Mesendoderm (in vitro differentiated cells): ENCODE results near the gene GABRA5.

Source experiments
- DNase-seq: peaks from one replicate; pipeline ENCODE4 v3.0.0; 2013
- H2AK5ac ChIP-seq: 2 replicates; pipeline ENCODE4 v1.6.1; 2013; ENCODE audit warnings: low read length, inconsistent platforms
- H2BK120ac ChIP-seq: 2 replicates; pipeline ENCODE4 v1.6.1; 2013; ENCODE audit warnings: low read depth, mild to moderate bottlenecking, low read length, moderate library complexity, mixed read lengths
- H2BK15ac ChIP-seq: replicated peaks from 2 replicates; pipeline ENCODE4 v1.6.1; 2013; ENCODE audit warnings: low read depth, mild to moderate bottlenecking, moderate library complexity
- H2BK5ac ChIP-seq: 2 replicates; pipeline ENCODE4 v1.6.1; 2013; ENCODE audit warnings: low read length, inconsistent platforms
- H3K18ac ChIP-seq: 2 replicates; pipeline ENCODE4 v1.6.1; 2013; ENCODE audit warnings: mild to moderate bottlenecking, low read length, mixed read lengths
- H3K23ac ChIP-seq: one replicate; pipeline ENCODE4 v1.6.1; 2013; ENCODE audit warnings: low read length
- H3K27ac ChIP-seq: 2 replicates; pipeline ENCODE4 v1.5.1; 2013; ENCODE audit warnings: low read depth, mild to moderate bottlenecking, inconsistent platforms, low read length, moderate library complexity
- H3K27me3 ChIP-seq: 2 replicates; pipeline ENCODE4 v1.6.1; 2013; ENCODE audit warnings: low read length, control low read depth, mild to moderate bottlenecking, inconsistent platforms; ENCODE audit not compliant: insufficient read depth, poor library complexity
- H3K36me3 ChIP-seq: 2 replicates; pipeline ENCODE4 v1.6.1; 2013; ENCODE audit warnings: low read length, inconsistent platforms; ENCODE audit not compliant: control insufficient read depth, insufficient read depth
- H3K4ac ChIP-seq: one replicate; pipeline ENCODE4 v1.6.1; 2013; ENCODE audit warnings: low read depth, mild to moderate bottlenecking, low read length, moderate library complexity
- H3K4me1 ChIP-seq: 2 replicates; pipeline ENCODE4 v1.6.1; 2013; ENCODE audit warnings: low read depth, low read length, inconsistent platforms; ENCODE audit not compliant: control insufficient read depth
- H3K4me2 ChIP-seq: 2 replicates; pipeline ENCODE4 v1.6.1; 2013; ENCODE audit warnings: low read length
- H3K4me3 ChIP-seq: 2 replicates; pipeline ENCODE4 v1.5.1; 2013; ENCODE audit warnings: mild to moderate bottlenecking, low read length
- H3K56ac ChIP-seq: one replicate; pipeline ENCODE4 v1.6.1; 2013; ENCODE audit warnings: low read length
- H3K79me1 ChIP-seq: 2 replicates; pipeline ENCODE4 v1.6.1; 2013; ENCODE audit warnings: low read length, inconsistent platforms
- H3K79me2 ChIP-seq: 2 replicates; pipeline ENCODE4 v1.6.1; 2013; ENCODE audit warnings: mild to moderate bottlenecking, low read length; ENCODE audit not compliant: control insufficient read depth, insufficient read depth
- H3K9ac ChIP-seq: 2 replicates; pipeline ENCODE4 v1.6.1; 2013; ENCODE audit warnings: low read length, inconsistent platforms
- H4K5ac ChIP-seq: one replicate; pipeline ENCODE4 v1.6.1; 2013; ENCODE audit warnings: low read length
- H4K8ac ChIP-seq: one replicate; pipeline ENCODE4 v1.6.1; 2013; ENCODE audit warnings: low read depth, mild to moderate bottlenecking, control low read depth, low read length, moderate library complexity
- WGBS: extraction: QIAGEN DNeasy Blood & Tissue Kit; methylation state at CpG from one replicate; pipeline ENCODE4 v1.1.7; 2013; ENCODE audit warnings: low lambda C conversion rate, missing lambda C conversion rate; ENCODE audit not compliant: insufficient coverage; ENCODE audit errors: extremely low coverage; 5-methylcytosine and 5-hydroxymethylcytosine counted together

GABRA5 gene

GRCh38 chr15:26887926-26888666 is 21.2 kb downstream of the GABRA5 start:
- Histone ChIP-seq H3K56ac (no peak overlapping the region), H3K9ac (no peak overlapping the region), H3K4ac (no peak overlapping the region), H3K4me2 (no peak overlapping the region), H3K4me3 (no peak overlapping the region), H3K36me3 (no peaks in the 10 kb centered on the region), H4K5ac (no peak overlapping the region), H3K79me2 (no peaks in the 10 kb centered on the region), H2BK15ac (no peak overlapping the region), H3K23ac (no peak overlapping the region), H3K18ac (no peak overlapping the region), H3K27me3 (no peaks in the 10 kb centered on the region), H2BK5ac (no peak overlapping the region), H2BK120ac (no peak overlapping the region), H3K27ac (no peak overlapping the region), H3K79me1 (no peaks in the 10 kb centered on the region), H4K8ac (no peak overlapping the region), H3K4me1 (no peaks in the 10 kb centered on the region), H2AK5ac (no peak overlapping the region)
- no CpG with 5 or more reads among the region's 7 CpGs for WGBS
- DNase-seq = no peak

DNA sequence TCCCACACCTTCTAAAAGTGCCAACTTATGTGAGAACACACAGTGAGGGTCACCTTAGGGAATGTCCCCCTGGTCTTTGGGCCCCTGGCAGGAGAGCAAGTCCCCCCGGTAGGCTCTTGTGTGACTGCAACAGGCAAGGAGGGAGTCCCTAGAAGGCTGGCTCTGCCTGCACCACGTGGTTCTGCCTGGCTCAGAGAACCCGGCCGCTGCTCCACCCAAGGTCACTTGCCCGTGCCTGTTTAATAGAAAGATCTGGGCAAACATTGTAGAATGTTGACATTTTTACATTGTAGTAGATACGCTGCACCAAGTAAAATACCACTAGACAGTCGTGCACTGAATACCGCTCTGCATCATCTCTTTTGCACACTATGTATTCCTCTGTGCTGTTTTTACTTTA is 21.9 kb downstream of the GABRA5 start:
- H3K4ac ChIP-seq = no peak overlapping the region
- no peak overlapping the region for H3K4me2 ChIP-seq
- no peak overlapping the region for H2BK120ac ChIP-seq
- no peak overlapping the region for H3K9ac ChIP-seq
- WGBS = no CpG with 5 or more reads among the region's 8 CpGs
- no peak overlapping the region for H3K18ac ChIP-seq
- no peak overlapping the region for H3K56ac ChIP-seq
- H3K4me1 ChIP-seq = no peaks in the 10 kb centered on the region
- no peaks in the 10 kb centered on the region for H3K79me2 ChIP-seq
- no peak overlapping the region for H3K23ac ChIP-seq
- H2BK5ac ChIP-seq = no peak overlapping the region
- DNase-seq = no peak
- no peak overlapping the region for H2BK15ac ChIP-seq
- no peak overlapping the region for H4K8ac ChIP-seq
- H3K27me3 ChIP-seq = no peaks in the 10 kb centered on the region
- H2AK5ac ChIP-seq = no peak overlapping the region
- no peak overlapping the region for H3K27ac ChIP-seq
- H3K4me3 ChIP-seq = no peak overlapping the region
- no peaks in the 10 kb centered on the region for H3K36me3 ChIP-seq
- H4K5ac ChIP-seq = no peak overlapping the region
- H3K79me1 ChIP-seq = no peaks in the 10 kb centered on the region

GRCh38 chr15:26889298-26889898 is 22.5 kb downstream of the GABRA5 start:
- Histone ChIP-seq H3K79me2 (no peaks in the 10 kb centered on the region), H3K79me1 (no peaks in the 10 kb centered on the region), H2AK5ac (no peak overlapping the region), H2BK5ac (no peak overlapping the region), H3K36me3 (no peaks in the 10 kb centered on the region), H3K9ac (no peak overlapping the region), H4K8ac (no peak overlapping the region), H3K18ac (no peak overlapping the region), H3K27ac (no peak overlapping the region), H3K27me3 (no peaks in the 10 kb centered on the region), H3K4ac (no peak overlapping the region), H3K4me3 (no peak overlapping the region), H2BK120ac (no peak overlapping the region), H3K56ac (no peak overlapping the region), H4K5ac (no peak overlapping the region), H3K4me1 (no peaks in the 10 kb centered on the region), H3K23ac (no peak overlapping the region), H3K4me2 (no peak overlapping the region), H2BK15ac (no peak overlapping the region)
- DNase-seq = peak; percentile 63
- no CpG with 5 or more reads among the region's 5 CpGs for WGBS

DNA sequence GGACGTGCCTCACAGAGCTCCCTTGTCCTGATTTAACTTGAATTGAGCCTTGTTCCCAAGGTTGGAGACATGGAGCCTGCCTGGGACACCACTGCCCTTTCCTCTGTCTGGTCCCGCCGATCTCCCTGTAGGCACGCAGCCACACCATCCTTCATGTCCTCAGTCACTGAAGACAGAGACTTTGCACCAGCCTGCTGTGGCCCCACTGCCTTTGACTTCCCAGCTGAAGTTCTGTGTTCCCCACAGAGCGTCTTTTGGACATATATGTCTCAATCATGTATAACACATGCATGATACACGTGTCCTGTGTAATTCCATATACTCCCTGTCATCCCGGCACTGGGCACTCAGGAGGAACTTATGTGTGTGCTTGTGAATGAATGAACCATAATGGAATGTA is 23.6 kb downstream of the GABRA5 start:
- no peak overlapping the region for H3K4ac ChIP-seq
- no peaks in the 10 kb centered on the region for H3K27me3 ChIP-seq
- no peak overlapping the region for H2BK5ac ChIP-seq
- H3K23ac ChIP-seq = no peak overlapping the region
- no peak overlapping the region for H3K18ac ChIP-seq
- H3K9ac ChIP-seq = no peak overlapping the region
- H3K56ac ChIP-seq = no peak overlapping the region
- no peak overlapping the region for H3K4me3 ChIP-seq
- no CpG with 5 or more reads among the region's 7 CpGs for WGBS
- no peak overlapping the region for H3K4me2 ChIP-seq
- H2AK5ac ChIP-seq = no peak overlapping the region
- no peak overlapping the region for H4K5ac ChIP-seq
- H2BK120ac ChIP-seq = no peak overlapping the region
- no peak overlapping the region for H4K8ac ChIP-seq
- H2BK15ac ChIP-seq = no peak overlapping the region
- H3K79me2 ChIP-seq = no peaks in the 10 kb centered on the region
- no peaks in the 10 kb centered on the region for H3K36me3 ChIP-seq
- no peak overlapping the region for H3K27ac ChIP-seq
- H3K79me1 ChIP-seq = no peaks in the 10 kb centered on the region
- no peak for DNase-seq
- no peaks in the 10 kb centered on the region for H3K4me1 ChIP-seq

DNA sequence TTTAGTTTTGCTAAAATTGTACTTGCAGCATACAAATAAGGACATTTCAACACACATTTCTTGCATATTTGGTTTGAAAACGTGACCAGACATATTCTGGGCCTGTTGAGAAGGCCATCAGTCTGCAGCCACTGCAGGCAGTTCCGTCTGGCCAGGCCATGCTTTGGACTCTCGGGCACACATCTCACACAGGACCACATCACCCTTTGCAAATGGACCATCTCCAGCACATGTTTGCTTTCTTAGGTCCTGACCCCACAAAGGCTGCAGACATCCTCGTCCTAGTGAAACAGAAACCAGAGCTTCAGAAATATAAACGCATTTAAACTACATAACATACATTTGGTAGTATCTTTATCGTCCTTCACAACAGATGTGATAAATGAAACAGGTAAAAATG is 24.1 kb downstream of the GABRA5 start:
- H3K56ac ChIP-seq = no peak overlapping the region
- H3K4me2 ChIP-seq = no peak overlapping the region
- no peak overlapping the region for H2BK15ac ChIP-seq
- H3K79me1 ChIP-seq = no peaks in the 10 kb centered on the region
- no peaks in the 10 kb centered on the region for H3K79me2 ChIP-seq
- H3K4me3 ChIP-seq = no peak overlapping the region
- H3K9ac ChIP-seq = no peak overlapping the region
- DNase-seq = no peak
- no peak overlapping the region for H3K23ac ChIP-seq
- no peak overlapping the region for H4K8ac ChIP-seq
- H3K4ac ChIP-seq = no peak overlapping the region
- no peak overlapping the region for H3K18ac ChIP-seq
- H3K4me1 ChIP-seq = no peaks in the 10 kb centered on the region
- H2BK120ac ChIP-seq = no peak overlapping the region
- H2AK5ac ChIP-seq = no peak overlapping the region
- no peaks in the 10 kb centered on the region for H3K27me3 ChIP-seq
- H4K5ac ChIP-seq = no peak overlapping the region
- no CpG with 5 or more reads among the region's 6 CpGs for WGBS
- H3K36me3 ChIP-seq = no peaks in the 10 kb centered on the region
- H2BK5ac ChIP-seq = no peak overlapping the region
- H3K27ac ChIP-seq = no peak overlapping the region
